HepG2 (cell line): ENCODE results near the gene MYADML2. TPM values are rescaled to one million over a fixed set of nuclear protein-coding genes. Genes with fewer than 3 reads are reported as not detected.

Experiments
- BCL3 ChIP-seq: sonication (generic); formaldehyde crosslinking; IDR thresholded peaks from 2 replicates; pipeline ENCODE4 v1.5.1; 2020; ENCODE audit warnings: mild to moderate bottlenecking, missing genetic modification reagents, moderate library complexity
- BHLHE40 ChIP-seq: IDR thresholded peaks from 2 replicates; pipeline ENCODE4 v1.6.1; 2011; ENCODE audit warnings: low read length, improper control_type of control experiment
- CENPT ChIP-seq: sonication (generic); formaldehyde crosslinking; IDR thresholded peaks from 2 replicates; pipeline ENCODE4 v1.8.0; 2022; ENCODE audit warnings: low read depth, mild to moderate bottlenecking, moderate library complexity, missing genetic modification reagents
- E2F1 ChIP-seq: sonication (generic); formaldehyde crosslinking; IDR thresholded peaks from 2 replicates; pipeline ENCODE4 v1.5.0; 2020; ENCODE audit warnings: missing genetic modification reagents
- FOXJ3 ChIP-seq: sonication (generic); formaldehyde crosslinking; IDR thresholded peaks from 2 replicates; pipeline ENCODE4 v1.4.0; 2020; ENCODE audit warnings: missing genetic modification reagents, mild to moderate bottlenecking, borderline replicate concordance
- GMEB1 ChIP-seq: sonication (generic); formaldehyde crosslinking; IDR thresholded peaks from 2 replicates; pipeline ENCODE4 v1.5.1; 2020; ENCODE audit warnings: missing genetic modification reagents, mild to moderate bottlenecking, borderline replicate concordance
- HBP1 ChIP-seq: IDR thresholded peaks from 2 replicates; pipeline ENCODE4 v1.6.1; 2016; ENCODE audit warnings: low read depth, control low read depth
- HNF4G ChIP-seq, 2 experiments: sonication (generic) in 1 of 2; formaldehyde crosslinking in 1 of 2; IDR thresholded peaks; 2 replicates each; pipeline versions ENCODE4 v1.4.0 to v1.6.1; 2011 to 2020; ENCODE audit warnings: borderline replicate concordance in 2 of 2, low read depth in 2 of 2, mild to moderate bottlenecking in 2 of 2, low read length in 1 of 2, missing genetic modification reagents in 1 of 2, moderate library complexity in 1 of 2
- JARID2 ChIP-seq: sonication (generic); formaldehyde crosslinking; IDR thresholded peaks from 2 replicates; pipeline ENCODE4 v1.8.1; 2023; ENCODE audit warnings: missing genetic modification reagents, inconsistent platforms; ENCODE audit not compliant: insufficient replicate concordance
- KLF9 ChIP-seq: IDR thresholded peaks from 2 replicates; pipeline ENCODE4 v1.6.1; 2016; ENCODE audit warnings: low read depth
- MLLT10 ChIP-seq: sonication (generic); formaldehyde crosslinking; IDR thresholded peaks from 2 replicates; pipeline ENCODE4 v1.4.0; 2020; ENCODE audit warnings: missing genetic modification reagents
- NFE2L2 ChIP-seq: fragments of 150-350 bp; IDR thresholded peaks from 2 replicates; pipeline ENCODE4 v1.6.1; 2014; ENCODE audit warnings: low read length
- NR2C2 ChIP-seq: sonication (generic); formaldehyde crosslinking; IDR thresholded peaks from 2 replicates; pipeline ENCODE4 v1.4.0; 2020; ENCODE audit warnings: missing genetic modification reagents, mild to moderate bottlenecking, moderate library complexity, borderline replicate concordance
- ZFP91 ChIP-seq: sonication (generic); formaldehyde crosslinking; IDR thresholded peaks from 2 replicates; pipeline ENCODE4 v1.9.0; 2022; ENCODE audit warnings: missing genetic modification reagents, mild to moderate bottlenecking, borderline replicate concordance
- ZNF207 ChIP-seq: fragments of 450-650 bp; IDR thresholded peaks from 2 replicates; pipeline ENCODE4 v1.6.1; 2016; ENCODE audit warnings: antibody characterized with exemption, borderline replicate concordance
- ZNF296 ChIP-seq: sonication (generic); formaldehyde crosslinking; conservative IDR thresholded peaks from 2 replicates; pipeline ENCODE4 v1.5.0; 2020; ENCODE audit warnings: mild to moderate bottlenecking, missing genetic modification reagents
- ZNF503 ChIP-seq: sonication (generic); formaldehyde crosslinking; IDR thresholded peaks from 2 replicates; pipeline ENCODE4 v1.4.0; 2020; ENCODE audit warnings: missing genetic modification reagents
- ZNF550 ChIP-seq: sonication (generic); formaldehyde crosslinking; IDR thresholded peaks from 2 replicates; pipeline ENCODE4 v1.4.0; 2020; ENCODE audit warnings: mild to moderate bottlenecking, missing genetic modification reagents, borderline replicate concordance
- polyA plus RNA-seq, 8 experiments: library from polyadenylated mRNA; depleted of rRNA in 3 of 8; stranded (reverse) in 7 of 8; unstranded in 1 of 8; fragments of >200 nt; fragmentation: Illumina TruSeq in 4 of 8; extraction: Trizol in 4 of 8; gene quantifications; 2 replicates each; pipeline versions ENCODE4 v1.2.1 to v1.2.3, GENCODE V29; 2011 to 2016; ENCODE audit warnings: low read depth in 4 of 8, missing spikeins in 1 of 8, mixed read lengths in 1 of 8; ENCODE audit not compliant: insufficient read depth in 1 of 8
- total RNA-seq, 5 experiments: library from RNA; depleted of rRNA; stranded (reverse); fragments of >200 nt; fragmentation: Illumina TruSeq; extraction: Trizol; gene quantifications; 2 replicates each; pipeline ENCODE4 v1.2.3, GENCODE V29; 2016; ENCODE audit warnings: low read depth in 1 of 5

Gene MYADML2
- total and polyA plus RNA-seq, 2 of the 13 experiments (the other 11 are each of a cell fraction or from before 2014, with no cell fraction given) = not detected

DNA sequence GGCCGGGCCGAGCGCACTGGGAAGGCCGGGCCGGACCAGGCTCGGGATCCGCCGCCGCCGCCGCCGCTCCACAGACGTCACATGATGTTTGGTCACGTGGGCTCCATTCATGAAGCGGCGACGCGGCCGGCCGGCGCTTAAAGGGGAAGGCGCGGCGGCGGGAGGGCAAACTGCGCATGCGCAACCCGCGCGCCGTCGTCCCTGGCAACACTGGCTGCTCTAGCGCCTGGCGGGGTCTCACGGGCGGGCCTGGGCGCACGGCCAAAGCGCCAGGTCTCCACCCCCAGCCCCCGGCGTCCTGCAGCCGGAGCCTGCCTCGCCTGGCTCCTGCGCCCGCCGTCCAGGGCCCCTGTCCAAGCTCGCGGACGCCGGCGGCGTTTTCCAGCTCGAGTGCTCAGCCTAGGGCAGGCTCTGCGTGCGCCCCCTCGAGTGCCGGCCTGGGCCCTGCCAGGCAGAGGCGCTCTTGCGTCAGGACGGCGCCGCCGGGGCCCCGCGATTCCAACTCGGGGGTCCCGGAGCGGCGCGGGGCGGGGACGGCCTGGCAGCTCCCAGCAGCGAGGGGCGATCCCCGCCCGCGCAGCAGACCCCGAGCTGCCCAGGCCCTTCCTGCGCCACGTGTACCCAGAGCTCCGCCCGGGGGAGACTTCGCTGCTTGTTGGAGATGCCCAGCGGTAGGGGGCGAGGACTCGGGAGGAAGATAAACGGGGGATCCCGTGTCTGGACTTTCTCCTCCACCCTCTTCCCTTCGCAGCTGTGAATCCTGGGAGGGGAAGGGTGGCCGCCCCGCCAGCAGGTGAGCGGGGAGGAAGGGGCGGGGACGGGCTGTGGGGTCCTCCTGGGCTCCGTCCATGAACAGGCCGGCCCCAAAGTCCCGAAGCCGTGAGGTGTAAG, 19.1 kb downstream of the MYADML2 start, which contains the start of gene MAFG (continued):
- peak; percentile 84 for TF ChIP-seq ZNF503
- no peak; the same call in 1 of the 2 replicates for TF ChIP-seq HBP1 (CRISPR knock-in tag)
- TF ChIP-seq KLF9 (CRISPR knock-in tag) = 0 out of 2 replicates have a peak, but pooled peaks have one; percentile 36
- peak; percentile 66; the same call in 1 of the 2 replicates for TF ChIP-seq NR2C2 (CRISPR knock-in tag)
- TF ChIP-seq NFE2L2 = no peak
- TF ChIP-seq ZNF296 (CRISPR knock-in tag) = no peak
- peak; percentile 32; the same call in 1 of the 2 replicates for TF ChIP-seq ZNF550 (CRISPR knock-in tag)
- no peak for TF ChIP-seq ZNF207
- TF ChIP-seq HNF4G (IDR thresholded peaks at IDR 0.05; ENCODE audit: borderline replicate concordance, low read depth, low read length) = peak; percentile 56; the same call in 1 of the 2 replicates
- peak; percentile 61; the same call in 1 of the 2 replicates for TF ChIP-seq HNF4G (CRISPR knock-in tag; IDR thresholded peaks at IDR 0.05; ENCODE audit: borderline replicate concordance, low read depth)
- TF ChIP-seq MLLT10 (CRISPR knock-in tag) = no peak
- peak; percentile 93; the same call in 1 of the 2 replicates for TF ChIP-seq BCL3 (CRISPR knock-in tag)
- peak; percentile 74 for TF ChIP-seq BHLHE40
- no peak for TF ChIP-seq CENPT (CRISPR knock-in tag)
- no peak for TF ChIP-seq FOXJ3 (CRISPR knock-in tag)
- peak; percentile 99 for TF ChIP-seq ZFP91 (CRISPR knock-in tag)
- TF ChIP-seq E2F1 (CRISPR knock-in tag) = peak; percentile 66
- peak; percentile 23 for TF ChIP-seq JARID2 (CRISPR knock-in tag)
- peak; percentile 76 for TF ChIP-seq GMEB1 (CRISPR knock-in tag)
